Vagina (tissue), 2 donors: ENCODE measurements around the gene TM7SF2.

Experiments used
- CTCF ChIP-seq, 3 experiments: fragments of 450-650 bp in 2 of 3; fragments of 200-600 bp in 1 of 3; sonication (generic) in 1 of 3; IDR thresholded peaks; one replicate each; pipeline ENCODE4 v1.5.1; 2017 to 2019; ENCODE audit warnings: antibody characterized with exemption in 3 of 3, mild to moderate bottlenecking in 2 of 3, moderate library complexity in 2 of 3
- POLR2A ChIP-seq, 2 donors: fragments of 450-650 bp; IDR thresholded peaks; one replicate each; pipeline ENCODE4 v1.6.1; 2017; ENCODE audit warnings: antibody characterized with exemption in 2 of 2, mild to moderate bottlenecking in 2 of 2, moderate library complexity in 2 of 2
- POLR2AphosphoS5 ChIP-seq, 2 donors: sonication (generic); formaldehyde crosslinking; IDR thresholded peaks; one replicate each; pipeline ENCODE4 v1.9.0; 2017; ENCODE audit warnings: antibody characterized with exemption in 2 of 2, mild to moderate bottlenecking in 2 of 2, low read depth in 1 of 2; ENCODE audit not compliant: insufficient read depth in 1 of 2

GRCh38 chr11:65128182-65129145 is 16.8 kb downstream of the TM7SF2 start:
- TF ChIP-seq CTCF (IDR thresholded peaks at IDR 0.05) (no peak), POLR2A (IDR thresholded peaks at IDR 0.05) (no peak), POLR2AphosphoS5 (IDR thresholded peaks at IDR 0.05; ENCODE audit: insufficient read depth in 1 of 2, low read depth in 1 of 2) (no peak)
